Stimulated activated CD4-positive, alpha-beta T cell treated with anti-CD3 and anti-CD28 coated beads, Interleukin-1b, Interleukin-23, amount 100 ng/mL, for 4 hours (primary cell): ENCODE results near the gene NR4A1.
"Not testable (repeated sequence)": the region's sequence is repeated elsewhere in the genome, so short reads cannot be mapped to it uniquely, and the experiment has no call there.

ENCODE experiments used
- DNase-seq, 2 donors: peaks; one replicate each; pipeline ENCODE4 v3.0.0-alpha.2; 2020; ENCODE audit warnings: low read depth in 2 of 2

Gene NR4A1

DNA sequence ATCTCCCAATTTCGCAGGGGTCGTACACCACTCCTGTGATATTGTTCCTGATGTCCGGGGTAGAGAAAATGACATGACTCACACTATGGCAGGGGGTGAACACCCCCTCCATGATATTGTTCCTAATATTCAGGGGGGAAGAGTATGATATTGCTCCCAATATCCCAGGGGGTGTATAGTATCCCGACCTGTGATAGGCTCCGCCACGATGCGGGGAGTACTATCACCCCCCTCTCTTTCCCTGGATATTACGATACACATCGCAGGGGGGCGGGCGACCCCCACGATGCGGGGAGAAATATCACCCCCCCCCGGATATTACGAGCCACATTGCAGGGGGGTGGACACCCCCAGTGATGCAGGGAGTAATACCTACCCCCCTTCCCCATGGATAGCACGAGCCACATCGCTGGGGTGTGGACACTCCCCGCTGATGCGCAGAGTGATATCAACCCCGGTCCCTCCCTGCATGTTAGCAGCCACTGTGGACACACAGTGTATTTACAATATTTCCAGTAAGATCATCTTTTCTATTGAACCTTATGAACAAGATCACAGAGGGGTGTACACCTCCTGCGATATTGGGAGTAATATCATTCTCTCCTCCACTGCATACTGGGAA is 45.9 kb downstream of the NR4A1 start:
- DNase-seq, result no peak

DNA sequence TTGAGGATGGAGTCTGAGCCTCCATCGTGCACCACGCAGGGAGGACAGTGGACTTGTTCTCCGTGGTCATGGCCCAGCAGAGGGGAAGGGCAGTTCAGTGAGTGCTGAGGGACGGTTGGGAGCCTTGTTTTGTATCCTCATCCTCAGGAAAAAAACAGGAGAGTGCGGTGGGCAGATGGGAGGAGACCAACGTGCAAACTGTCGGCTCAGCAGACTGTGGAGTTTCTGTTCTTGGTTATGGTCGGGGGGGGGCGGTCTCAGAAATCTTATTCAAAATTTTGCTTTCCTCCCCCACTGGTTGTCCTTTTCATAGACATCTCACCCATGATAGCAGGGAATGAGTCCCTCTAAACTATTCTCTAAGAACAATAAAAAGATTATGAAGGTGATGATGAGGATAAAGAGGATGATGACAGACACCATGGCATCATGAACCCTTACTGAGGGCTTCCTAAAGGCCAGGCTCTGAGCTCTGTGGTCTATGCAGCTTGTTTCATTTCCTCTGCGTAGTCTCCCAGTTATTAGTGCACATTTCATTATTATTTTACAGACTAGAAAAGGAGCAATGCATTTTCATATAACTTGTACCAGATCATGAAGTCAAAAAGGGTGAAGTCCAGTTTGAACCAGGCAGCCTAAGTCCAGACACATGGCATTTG is 53.3 kb downstream of the NR4A1 start:
- not testable (repeated sequence) for DNase-seq
